Mesenchymal stem cell (in vitro differentiated cells and primary cell): ENCODE results near the gene RARB.

Experiments
- DNase-seq: peaks from one replicate; pipeline ENCODE4 v3.0.0-alpha.2; 2013
- H2AFZ ChIP-seq: one replicate; pipeline ENCODE4 v1.6.1; 2013; ENCODE audit warnings: low read depth, mild to moderate bottlenecking, control low read depth, inconsistent platforms, low read length, moderate library complexity
- H2AK5ac ChIP-seq: 2 replicates; pipeline ENCODE4 v1.6.1; 2013; ENCODE audit warnings: low read length, moderate library complexity, mild to moderate bottlenecking, inconsistent platforms; ENCODE audit not compliant: severe bottlenecking
- H2BK120ac ChIP-seq: one replicate; pipeline ENCODE4 v1.6.1; 2013; ENCODE audit warnings: low read depth, mild to moderate bottlenecking, inconsistent platforms, low read length, moderate library complexity
- H2BK12ac ChIP-seq, 2 experiments: one replicate each; pipeline ENCODE4 v1.6.1; 2013; ENCODE audit warnings: inconsistent platforms in 2 of 2, low read length in 2 of 2, mild to moderate bottlenecking in 2 of 2, moderate library complexity in 2 of 2, control low read depth in 1 of 2
- H2BK15ac ChIP-seq: one replicate; pipeline ENCODE4 v1.6.1; 2013; ENCODE audit warnings: mild to moderate bottlenecking, low read depth, inconsistent platforms; ENCODE audit not compliant: poor library complexity, severe bottlenecking
- H2BK5ac ChIP-seq: 2 replicates; pipeline ENCODE4 v1.6.1; 2013; ENCODE audit warnings: low read depth, mild to moderate bottlenecking, low read length, control low read depth, inconsistent platforms; ENCODE audit not compliant: poor library complexity, severe bottlenecking
- H3K14ac ChIP-seq, 2 experiments: one replicate each; pipeline ENCODE4 v1.6.1; 2013; ENCODE audit warnings: inconsistent platforms in 2 of 2, low read length in 2 of 2, control low read depth in 1 of 2, mild to moderate bottlenecking in 1 of 2, moderate library complexity in 1 of 2
- H3K18ac ChIP-seq, 2 experiments: one replicate each; pipeline ENCODE4 v1.6.1; 2013; ENCODE audit warnings: inconsistent platforms in 2 of 2, low read length in 2 of 2, control low read depth in 1 of 2, low read depth in 1 of 2, mild to moderate bottlenecking in 1 of 2
- H3K23ac ChIP-seq, 2 experiments: one replicate each; pipeline ENCODE4 v1.6.1; 2013; ENCODE audit warnings: inconsistent platforms in 2 of 2, low read length in 2 of 2, mild to moderate bottlenecking in 2 of 2, moderate library complexity in 2 of 2, control low read depth in 1 of 2
- H3K27ac ChIP-seq: 2 replicates; pipeline ENCODE4 v1.5.1; 2013; ENCODE audit warnings: mild to moderate bottlenecking, moderate library complexity, low read length, control low read depth, inconsistent platforms; ENCODE audit not compliant: poor library complexity, severe bottlenecking
- H3K27me3 ChIP-seq, 2 experiments: 2 replicates each; pipeline versions ENCODE4 v1.6.1 to v1.7.0; 2013; ENCODE audit warnings: low read length in 2 of 2, mild to moderate bottlenecking in 2 of 2, moderate library complexity in 2 of 2, control low read depth in 1 of 2, inconsistent platforms in 1 of 2; ENCODE audit not compliant: control insufficient read depth in 1 of 2, insufficient read depth in 1 of 2
- H3K36me3 ChIP-seq, 2 experiments: 2 replicates each; pipeline versions ENCODE4 v1.6.1 to v1.7.0; 2013; ENCODE audit warnings: low read length in 2 of 2, control low read depth in 1 of 2, inconsistent platforms in 1 of 2, low read depth in 1 of 2, mild to moderate bottlenecking in 1 of 2; ENCODE audit not compliant: insufficient read depth in 2 of 2, control insufficient read depth in 1 of 2
- H3K4ac ChIP-seq, 2 experiments: one replicate each; pipeline ENCODE4 v1.6.1; 2013; ENCODE audit warnings: inconsistent platforms in 2 of 2, low read length in 2 of 2, mild to moderate bottlenecking in 2 of 2, moderate library complexity in 2 of 2, control low read depth in 1 of 2, low read depth in 1 of 2
- H3K4me1 ChIP-seq: 2 replicates; pipeline ENCODE4 v1.6.1; 2013; ENCODE audit warnings: low read depth, low read length, control low read depth; ENCODE audit not compliant: control insufficient read depth, insufficient read depth
- H3K4me2 ChIP-seq: 2 replicates; pipeline ENCODE4 v1.6.1; 2013; ENCODE audit warnings: low read length, mild to moderate bottlenecking, inconsistent platforms; ENCODE audit not compliant: poor library complexity, severe bottlenecking
- H3K4me3 ChIP-seq, 2 experiments: 2 replicates each; pipeline versions ENCODE4 v1.5.1 to v1.7.0; 2013; ENCODE audit warnings: low read length in 2 of 2, mild to moderate bottlenecking in 2 of 2, control low read depth in 1 of 2, low read depth in 1 of 2; ENCODE audit not compliant: insufficient read depth in 1 of 2
- H3K79me1 ChIP-seq: replicated peaks from 2 replicates; pipeline ENCODE4 v1.6.1; 2013; ENCODE audit warnings: mild to moderate bottlenecking, control low read depth, low read length, inconsistent platforms; ENCODE audit not compliant: poor library complexity, severe bottlenecking
- H3K9ac ChIP-seq: 2 replicates; pipeline ENCODE4 v1.7.0; 2013; ENCODE audit warnings: mild to moderate bottlenecking, low read length, moderate library complexity
- H3K9me3 ChIP-seq: 2 replicates; pipeline ENCODE4 v1.7.0; 2013; ENCODE audit warnings: mild to moderate bottlenecking, low read length; ENCODE audit not compliant: control insufficient read depth
- H4K8ac ChIP-seq: one replicate; pipeline ENCODE4 v1.6.1; 2013; ENCODE audit warnings: inconsistent platforms, mild to moderate bottlenecking, low read length, moderate library complexity
- H4K91ac ChIP-seq: one replicate; pipeline ENCODE4 v1.6.1; 2013; ENCODE audit warnings: mild to moderate bottlenecking, low read length, inconsistent platforms
- WGBS: methylation state at CpG from one replicate; pipeline ENCODE4 v1.1.7; 2013; ENCODE audit warnings: mixed read lengths; 5-methylcytosine and 5-hydroxymethylcytosine counted together

The RARB gene

DNA sequence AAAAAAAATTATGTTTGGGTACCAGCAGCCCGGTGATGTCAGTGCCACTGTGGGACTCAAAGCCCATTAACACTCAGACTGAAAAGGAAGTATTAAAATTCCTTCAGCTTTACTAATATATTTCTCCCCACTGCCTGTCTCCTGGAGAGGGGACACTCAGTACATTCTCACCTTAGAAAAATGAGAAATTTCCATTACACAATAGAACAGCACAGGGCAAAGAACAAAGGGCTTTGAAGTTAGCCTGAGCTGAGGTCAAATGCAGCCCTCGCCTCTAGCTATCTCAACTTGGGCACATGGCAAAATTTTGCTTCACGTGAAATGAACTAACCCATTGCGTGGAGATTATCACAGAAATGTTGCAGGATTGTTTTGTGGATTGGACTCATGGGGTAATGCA is 80.8 kb downstream of the RARB start:
- peak; percentile 29 for DNase-seq
- no peaks in the 10 kb centered on the region for H3K36me3 ChIP-seq
- no peak overlapping the region for H3K9ac ChIP-seq
- no peak overlapping the region for H4K8ac ChIP-seq
- WGBS = 52% methylated on average over 4 of the region's 4 CpGs
- H3K4ac ChIP-seq = no peak overlapping the region
- no peak overlapping the region for H4K91ac ChIP-seq
- no peak overlapping the region for H2BK5ac ChIP-seq
- no peak overlapping the region for H3K18ac ChIP-seq
- peaks cover 3% of the 10 kb centered on the region for H3K4me1 ChIP-seq
- H3K9me3 ChIP-seq = peaks cover 6% of the 10 kb centered on the region
- H3K27ac ChIP-seq = peak overlapping the region; percentile 18
- no peak overlapping the region for H2BK120ac ChIP-seq
- H2AFZ ChIP-seq = no peak overlapping the region
- no peak overlapping the region for H2BK15ac ChIP-seq
- H3K23ac ChIP-seq = no peak overlapping the region
- H2BK12ac ChIP-seq = no peak overlapping the region
- H3K79me1 ChIP-seq = no peaks in the 10 kb centered on the region
- H3K4me3 ChIP-seq = no peak overlapping the region
- H3K14ac ChIP-seq = no peak overlapping the region
- no peak overlapping the region for H3K4me2 ChIP-seq
- H3K27me3 ChIP-seq = no peaks in the 10 kb centered on the region
- H2AK5ac ChIP-seq = no peak overlapping the region

DNA sequence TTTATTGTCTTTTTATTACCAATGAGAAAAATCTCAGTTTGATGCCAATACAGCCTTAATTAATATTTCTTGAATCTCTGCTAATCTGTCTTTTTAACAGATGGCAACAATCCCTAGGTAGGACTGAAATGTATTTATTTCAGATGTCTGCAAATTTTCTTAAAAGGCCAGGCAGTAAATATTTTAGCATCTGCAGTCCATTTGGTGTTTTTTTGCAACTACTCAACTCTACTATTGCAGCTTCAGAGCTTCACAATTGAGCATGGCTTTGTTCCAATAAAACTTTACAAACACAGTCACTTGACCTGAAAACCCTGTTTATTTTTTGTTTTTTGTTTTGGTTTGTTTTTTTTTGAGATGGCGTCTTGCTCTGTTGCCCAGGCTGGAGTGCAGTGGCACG is 82.7 kb downstream of the RARB start:
- H2BK120ac ChIP-seq = no peak overlapping the region
- peaks cover 3% of the 10 kb centered on the region for H3K4me1 ChIP-seq
- no peak overlapping the region for H3K14ac ChIP-seq
- H3K23ac ChIP-seq = no peak overlapping the region
- H3K27me3 ChIP-seq = no peaks in the 10 kb centered on the region
- no peak overlapping the region for H2AFZ ChIP-seq
- H3K4me2 ChIP-seq = no peak overlapping the region
- H3K4me3 ChIP-seq = no peak overlapping the region
- no peak overlapping the region for H3K18ac ChIP-seq
- no peak overlapping the region for H3K4ac ChIP-seq
- H4K8ac ChIP-seq = no peak overlapping the region
- no peak overlapping the region for H2BK12ac ChIP-seq
- H3K9ac ChIP-seq = no peak overlapping the region
- H3K9me3 ChIP-seq = no peaks in the 10 kb centered on the region
- DNase-seq = no peak
- H2BK5ac ChIP-seq = no peak overlapping the region
- H4K91ac ChIP-seq = no peak overlapping the region
- no peaks in the 10 kb centered on the region for H3K36me3 ChIP-seq
- H2BK15ac ChIP-seq = no peak overlapping the region
- H2AK5ac ChIP-seq = no peak overlapping the region
- no peaks in the 10 kb centered on the region for H3K79me1 ChIP-seq
- 100% methylated on average over 2 of the region's 2 CpGs for WGBS
- H3K27ac ChIP-seq = no peak overlapping the region

DNA sequence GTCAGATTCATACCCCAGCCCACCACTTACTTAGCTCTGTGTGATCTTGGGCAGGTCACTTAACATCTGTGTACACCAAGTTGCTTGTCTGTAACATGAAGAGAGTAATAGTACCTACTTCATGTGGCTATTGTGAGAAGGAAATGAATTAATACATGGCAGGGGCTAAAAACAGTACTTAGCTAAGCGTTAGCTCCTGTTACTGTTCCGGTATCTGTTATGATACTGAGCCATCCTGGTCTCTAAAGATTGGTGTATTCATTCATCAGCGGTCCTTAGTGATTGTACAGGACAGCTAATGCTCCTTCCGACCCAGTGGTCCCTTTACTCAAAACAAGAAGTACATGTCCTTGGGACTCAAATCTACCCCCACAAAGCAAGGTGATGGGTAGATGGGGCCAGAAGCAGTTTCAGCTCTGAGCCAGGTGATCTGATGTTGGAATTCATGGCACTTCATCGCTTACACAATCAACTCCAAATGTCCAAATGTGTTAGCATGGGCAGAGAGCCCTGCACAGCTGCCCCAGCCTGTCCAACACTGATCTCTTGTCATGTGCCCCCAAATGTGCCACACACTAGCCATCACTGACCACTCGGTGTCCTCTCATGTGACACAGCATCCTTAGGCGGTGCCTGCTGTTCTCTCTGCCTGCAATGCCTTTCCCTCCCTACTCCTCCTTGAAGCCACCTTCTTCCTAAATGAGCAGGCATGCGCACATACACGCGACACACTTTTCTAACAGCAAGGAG is 84.1 kb downstream of the RARB start:
- no peak for DNase-seq

DNA sequence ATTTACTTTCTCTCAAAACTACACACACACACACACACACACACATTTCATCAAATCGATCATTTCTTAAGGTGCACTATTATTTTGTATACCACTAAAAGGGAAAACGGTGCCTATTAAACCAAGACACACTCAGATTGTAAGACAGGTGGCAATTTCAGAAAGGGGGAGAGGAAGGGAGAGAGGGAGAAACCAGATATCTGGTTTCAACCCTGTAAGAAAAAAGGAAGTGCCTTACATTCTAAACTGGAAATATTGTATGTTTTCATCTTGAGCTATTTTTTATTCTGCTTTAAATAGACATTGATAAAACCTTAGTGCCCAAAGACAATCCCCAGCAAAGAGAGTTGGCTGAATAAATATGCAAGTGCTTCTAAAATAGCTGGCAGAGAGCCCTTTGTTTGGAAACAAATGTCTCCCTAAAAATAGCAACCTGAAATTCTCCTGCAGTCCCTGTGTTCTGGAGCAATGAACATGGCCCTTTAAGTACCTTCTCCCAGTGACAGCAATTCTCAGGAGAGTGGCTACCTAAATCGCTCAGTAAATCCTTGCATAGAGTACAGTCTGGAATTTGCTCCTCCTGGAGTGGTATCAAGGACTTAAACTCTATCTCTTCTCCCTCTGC is 85.7 kb downstream of the RARB start:
- H3K9ac ChIP-seq = no peak overlapping the region
- H3K36me3 ChIP-seq = no peaks in the 10 kb centered on the region
- no peaks in the 10 kb centered on the region for H3K9me3 ChIP-seq
- no peak overlapping the region for H4K91ac ChIP-seq
- H3K18ac ChIP-seq = no peak overlapping the region
- H2BK12ac ChIP-seq = no peak overlapping the region
- H3K4me1 ChIP-seq = peaks cover 3% of the 10 kb centered on the region
- H3K23ac ChIP-seq = no peak overlapping the region
- no peak overlapping the region for H2AFZ ChIP-seq
- no peak overlapping the region for H3K4me3 ChIP-seq
- no peak overlapping the region for H2BK15ac ChIP-seq
- H3K27ac ChIP-seq = no peak overlapping the region
- no peak overlapping the region for H4K8ac ChIP-seq
- no peak overlapping the region for H3K4me2 ChIP-seq
- H3K14ac ChIP-seq = no peak overlapping the region
- DNase-seq = no peak
- H2BK120ac ChIP-seq = no peak overlapping the region
- no peaks in the 10 kb centered on the region for H3K79me1 ChIP-seq
- H2AK5ac ChIP-seq = no peak overlapping the region
- H3K4ac ChIP-seq = no peak overlapping the region
- H2BK5ac ChIP-seq = no peak overlapping the region
- WGBS = 100% methylated on average over 2 of the region's 3 CpGs
- no peaks in the 10 kb centered on the region for H3K27me3 ChIP-seq

More for the DNA sequence above, 84.1 kb downstream of the RARB start:
- no peak overlapping the region for H2AFZ ChIP-seq
- H3K4me1 ChIP-seq = peaks cover 3% of the 10 kb centered on the region
- H3K23ac ChIP-seq = no peak overlapping the region
- no peak overlapping the region for H3K4ac ChIP-seq
- H3K9ac ChIP-seq = no peak overlapping the region
- no peak overlapping the region for H2BK5ac ChIP-seq
- no peak overlapping the region for H3K14ac ChIP-seq
- H3K79me1 ChIP-seq = no peaks in the 10 kb centered on the region
- no peaks in the 10 kb centered on the region for H3K36me3 ChIP-seq
- H2AK5ac ChIP-seq = no peak overlapping the region
- 97% methylated on average over 10 of the region's 10 CpGs for WGBS
- H4K91ac ChIP-seq = no peak overlapping the region
- H3K27me3 ChIP-seq = no peaks in the 10 kb centered on the region
- no peak overlapping the region for H2BK12ac ChIP-seq
- H3K27ac ChIP-seq = no peak overlapping the region
- H4K8ac ChIP-seq = no peak overlapping the region
- no peak overlapping the region for H3K4me2 ChIP-seq
- no peak overlapping the region for H3K4me3 ChIP-seq
- H3K18ac ChIP-seq = no peak overlapping the region
- no peak overlapping the region for H2BK120ac ChIP-seq
- no peak overlapping the region for H2BK15ac ChIP-seq
- no peaks in the 10 kb centered on the region for H3K9me3 ChIP-seq
